ENCODE measurements around the gene CDC42SE2. TPM values are rescaled to one million over a fixed set of nuclear protein-coding genes. Genes with fewer than 3 reads are reported as not detected.

The CDC42SE2 gene
- total RNA-seq, 1 experiment from 2014 or later: 46.1 TPM

- no peaks in the 10 kb centered on the region for H3K27me3 ChIP-seq (ENCODE audit: control insufficient read depth, insufficient read depth, low read length)
- in situ Hi-C loops (cut with HindIII; ENCODE audit: low pct_unique_long_range_greater_than_20kb, low sequenced_read_pairs) (no loop called here), intact Hi-C loops (cut with micrococcal nuclease; ENCODE audit: unreplicated experiment) (no loop called here)
- no peaks in the 10 kb centered on the region for H3K9me3 ChIP-seq (ENCODE audit: control insufficient read depth, insufficient read depth, low read depth, low read length)
- H3K4me3 ChIP-seq (ENCODE audit: low read depth in 2 of 2, low read length in 2 of 2): no peak overlapping the region
- CTCF ChIA-PET: no interaction called here
- no peak for TF ChIP-seq CTCF (IDR thresholded peaks at IDR 0.05)
- no peak for TF ChIP-seq TCF7L2 (IDR thresholded peaks at IDR 0.05; ENCODE audit: low read depth, low read length)
- ATAC-seq: no peak
- DNase-seq (ENCODE audit: low read depth, low spot score): no peak
- H3K4me1 ChIP-seq (ENCODE audit: control insufficient read depth, insufficient read depth, low read length): no peaks in the 10 kb centered on the region
- POLR2A ChIA-PET: no interaction called here
- H3K27ac ChIP-seq (ENCODE audit: low read length): no peak overlapping the region
- BruUV-seq (replicated peaks): no TSS peak
- H3K36me3 ChIP-seq (ENCODE audit: control insufficient read depth, insufficient read depth, low read length): peaks cover 27% of the 10 kb centered on the region
Measured at GRCh38 chr5:131436081-131436480, 172.2 kb downstream of the CDC42SE2 start.

- H3K27me3 ChIP-seq (ENCODE audit: control insufficient read depth, insufficient read depth, low read length): no peaks in the 10 kb centered on the region
- TF ChIP-seq POLR2AphosphoS5 (IDR thresholded peaks at IDR 0.05; ENCODE audit: low read depth, low read length) (no peak), SIN3A (IDR thresholded peaks at IDR 0.05; ENCODE audit: borderline replicate concordance, insufficient read depth, low read depth, low read length) (no peak), TCF7L2 (IDR thresholded peaks at IDR 0.05; ENCODE audit: low read depth, low read length) (no peak), REST (IDR thresholded peaks at IDR 0.05; ENCODE audit: insufficient read depth in 1 of 2, low read depth in 2 of 2, low read length in 1 of 2) (no peak), CTCF (IDR thresholded peaks at IDR 0.05) (no peak)
- BruUV-seq (replicated peaks): no TSS peak
- intact Hi-C loops (cut with micrococcal nuclease; ENCODE audit: unreplicated experiment): no loop called here
- ChIA-PET CTCF (no interaction called here), POLR2A (interaction anchor here (0.6 kb wide), 1 partner anchor 145 kb away, joined by 10 read pairs; no protein-coding TSS in a partner anchor)
- H3K27ac ChIP-seq (ENCODE audit: low read length): no peak overlapping the region
- no peak overlapping the region for H3K4me3 ChIP-seq (ENCODE audit: low read depth in 2 of 2, low read length in 2 of 2)
- ATAC-seq (no peak), DNase-seq (ENCODE audit: low read depth, low spot score) (no peak)
- H3K4me1 ChIP-seq (ENCODE audit: control insufficient read depth, insufficient read depth, low read length): no peaks in the 10 kb centered on the region
- in situ Hi-C loops (cut with HindIII; ENCODE audit: low pct_unique_long_range_greater_than_20kb, low sequenced_read_pairs): no loop called here
- no peaks in the 10 kb centered on the region for H3K9me3 ChIP-seq (ENCODE audit: control insufficient read depth, insufficient read depth, low read depth, low read length)
- peaks cover 25% of the 10 kb centered on the region for H3K36me3 ChIP-seq (ENCODE audit: control insufficient read depth, insufficient read depth, low read length)
Measured at GRCh38 chr5:131441184-131441583, 177.3 kb downstream of the CDC42SE2 start.

Other genes with a start within 250 kb of the CDC42SE2 start
- 233 TPM for gene HINT1, start 98.8 kb upstream of the CDC42SE2 start, total RNA-seq (2021; ENCODE audit: unreplicated experiment)
- gene LYRM7, start 93.1 kb upstream of the CDC42SE2 start, total RNA-seq (2021; ENCODE audit: unreplicated experiment): 12.1 TPM